Epithelial cell of prostate (primary cell): ENCODE results near the gene HPSE2.

ENCODE experiments used
- DNase-seq: peaks from one replicate; pipeline ENCODE4 v3.0.0-alpha.2; 2011; ENCODE audit warnings: low read depth, low spot score
- H3K27ac ChIP-seq: fragments of 450-650 bp; 2 replicates; pipeline ENCODE4 v1.5.1; 2017; ENCODE audit warnings: mild to moderate bottlenecking

HPSE2 gene

GRCh38 chr10:98456043-98456570 lies 779.5 kb downstream of the HPSE2 start:
- no peak for DNase-seq
- no peak overlapping the region for H3K27ac ChIP-seq

- DNase-seq: no peak
- no peak overlapping the region for H3K27ac ChIP-seq
Observed at GRCh38 chr10:98453729-98454128, 781.9 kb downstream of the HPSE2 start.

GRCh38 chr10:98450618-98451017 lies 785.0 kb downstream of the HPSE2 start:
- no peak for DNase-seq
- H3K27ac ChIP-seq: no peak overlapping the region

GRCh38 chr10:98449287-98449686 lies 786.4 kb downstream of the HPSE2 start:
- no peak for DNase-seq
- no peak overlapping the region for H3K27ac ChIP-seq

- no peak for DNase-seq
- peak within 1 kb of the TSS; percentile 66 for H3K27ac ChIP-seq
Observed at GRCh38 chr10:98446661-98447221, 788.9 kb downstream of the HPSE2 start, which contains the start of gene HPS1. HPS1 (minus strand) TSS chr10:98446935; CDS start chr10:98443240, 3,695 bp downstream.

- H3K27ac ChIP-seq: peak overlapping the region; percentile 66
- DNase-seq: no peak
Observed at GRCh38 chr10:98446151-98446660, 789.4 kb downstream of the HPSE2 start.

- H3K27ac ChIP-seq: no peak overlapping the region
Observed at GRCh38 chr10:98445200-98445812, 790.3 kb downstream of the HPSE2 start.

GRCh38 chr10:98444314-98445006 lies 791.2 kb downstream of the HPSE2 start:
- no peak overlapping the region for H3K27ac ChIP-seq
- DNase-seq: no peak

More at GRCh38 chr10:98445200-98445812, 790.3 kb downstream of the HPSE2 start:
- DNase-seq: no peak

- DNase-seq: no peak
- no peak overlapping the region for H3K27ac ChIP-seq
Observed at GRCh38 chr10:98438715-98439114, 796.9 kb downstream of the HPSE2 start.

GRCh38 chr10:98436704-98437103 lies 798.9 kb downstream of the HPSE2 start:
- no peak overlapping the region for H3K27ac ChIP-seq
- DNase-seq: no peak

- no peak for DNase-seq
- no peak overlapping the region for H3K27ac ChIP-seq
Observed at GRCh38 chr10:98435178-98435577, 800.5 kb downstream of the HPSE2 start.

- H3K27ac ChIP-seq: no peak overlapping the region
Observed at GRCh38 chr10:98433881-98434732, 801.5 kb downstream of the HPSE2 start.

GRCh38 chr10:98433371-98433770 lies 802.3 kb downstream of the HPSE2 start:
- H3K27ac ChIP-seq: no peak overlapping the region
- DNase-seq: no peak

More at GRCh38 chr10:98433881-98434732, 801.5 kb downstream of the HPSE2 start:
- DNase-seq: no peak

GRCh38 chr10:98432330-98432729 lies 803.3 kb downstream of the HPSE2 start:
- no peak overlapping the region for H3K27ac ChIP-seq
- no peak for DNase-seq

GRCh38 chr10:98431016-98431415 lies 804.6 kb downstream of the HPSE2 start:
- DNase-seq: no peak
- H3K27ac ChIP-seq: no peak overlapping the region

- no peak overlapping the region for H3K27ac ChIP-seq
- no peak for DNase-seq
Observed at GRCh38 chr10:98430427-98430826, 805.2 kb downstream of the HPSE2 start.

GRCh38 chr10:98429320-98430072 lies 806.2 kb downstream of the HPSE2 start:
- no peak overlapping the region for H3K27ac ChIP-seq
- no peak for DNase-seq

- no peak overlapping the region for H3K27ac ChIP-seq
- no peak for DNase-seq
Observed at GRCh38 chr10:98427011-98427515, 808.6 kb downstream of the HPSE2 start.
